GM12892 (cell line): Measurements from ENCODE around the gene BRD3OS.

Experiments used
- DNase-seq: peaks from one replicate; pipeline ENCODE4 v3.0.0; 2011; ENCODE audit not compliant: insufficient read length
- FAIRE-seq: peaks from 2 replicates; lab custom pipeline; 2011; peaks lifted over from hg19 to GRCh38; lab: Jason Lieb, UNC
- POLR2A ChIP-seq: IDR thresholded peaks from 2 replicates; pipeline ENCODE4 v1.6.1; 2011; ENCODE audit warnings: low read depth, low read length, control low read depth
- POLR2AphosphoS5 ChIP-seq: IDR thresholded peaks from 2 replicates; pipeline ENCODE4 v1.6.1; 2011; ENCODE audit warnings: low read depth, low read length, control low read depth
- TAF1 ChIP-seq: IDR thresholded peaks from 2 replicates; pipeline ENCODE4 v1.6.1; 2011; ENCODE audit warnings: low read depth, mild to moderate bottlenecking, control low read depth, low read length, borderline replicate concordance

BRD3OS gene

DNA sequence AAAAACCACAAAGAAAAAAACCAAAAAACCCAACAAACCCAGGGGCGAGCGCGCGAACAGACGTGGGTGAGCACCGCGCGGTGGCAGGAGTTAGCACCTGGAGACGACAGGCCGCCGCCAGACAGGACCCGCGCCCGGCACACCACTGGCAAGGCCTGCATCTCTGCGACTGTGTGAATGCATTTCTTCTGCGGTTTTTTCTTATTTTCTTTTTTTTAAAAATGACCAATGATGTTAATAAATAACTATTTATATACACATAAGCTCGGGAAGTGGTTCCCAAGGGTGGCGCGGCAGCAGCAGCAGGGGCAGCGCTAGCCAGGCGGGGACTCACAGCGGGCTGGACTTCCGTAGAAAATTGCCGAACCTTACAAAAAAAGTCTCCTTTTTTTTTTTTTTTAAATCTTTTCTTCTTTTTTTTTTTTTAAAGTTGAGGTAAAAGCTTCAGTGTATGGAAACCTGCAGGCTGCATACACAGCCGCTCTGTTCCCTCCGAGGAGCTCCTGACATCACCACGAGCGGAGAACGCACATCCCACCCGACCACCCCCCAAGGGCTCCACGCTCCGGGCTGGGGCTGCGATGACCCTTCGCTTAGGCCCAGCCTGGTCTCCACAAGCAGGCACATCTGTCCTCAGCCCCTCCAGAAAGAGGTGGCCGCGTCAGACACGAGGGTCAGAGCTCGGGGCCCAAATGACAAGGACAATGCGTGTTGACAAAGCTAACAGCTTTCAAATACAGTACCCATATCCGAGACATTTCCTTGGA lies 7.4 kb downstream of the BRD3OS start:
- FAIRE-seq (no peak), DNase-seq (no peak)
- TF ChIP-seq TAF1 (no peak), POLR2A (no peak), POLR2AphosphoS5 (no peak)

DNA sequence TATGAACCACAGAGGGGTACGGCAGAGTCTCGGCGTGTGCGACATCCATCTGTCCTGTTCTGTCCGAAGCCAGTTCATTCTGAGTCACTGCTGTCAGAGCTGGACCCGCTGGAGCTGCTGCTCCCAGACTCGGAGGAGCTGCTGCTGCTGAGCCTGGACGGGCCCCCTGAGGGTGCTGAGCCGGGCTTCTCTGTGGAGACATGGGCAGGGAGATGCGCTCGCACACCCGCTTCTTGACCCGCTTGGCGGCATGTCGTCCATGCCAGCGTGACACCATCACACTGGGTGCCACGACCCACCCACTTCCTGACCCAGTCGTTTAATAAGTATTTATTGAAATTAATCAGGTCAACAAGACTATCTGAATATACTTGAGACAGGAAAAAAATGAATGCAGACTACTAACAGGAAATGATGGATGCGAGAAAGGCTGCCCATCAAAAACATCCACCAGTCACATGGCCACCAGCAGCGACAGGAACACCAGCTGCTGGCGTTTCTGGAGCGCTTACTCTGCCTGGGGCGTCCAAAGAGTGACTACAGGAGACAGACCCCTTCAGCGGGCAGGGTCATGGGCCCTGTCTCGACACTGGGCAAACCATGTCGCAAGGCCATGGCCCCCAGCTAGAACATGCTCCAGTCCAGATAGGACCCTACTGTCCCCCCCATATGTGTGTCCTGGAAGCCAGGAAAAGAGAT lies 8.4 kb downstream of the BRD3OS start:
- DNase-seq (no peak), FAIRE-seq (no peak)
- no peak for TF ChIP-seq TAF1
- no peak for TF ChIP-seq POLR2AphosphoS5
- no peak for TF ChIP-seq POLR2A

DNA sequence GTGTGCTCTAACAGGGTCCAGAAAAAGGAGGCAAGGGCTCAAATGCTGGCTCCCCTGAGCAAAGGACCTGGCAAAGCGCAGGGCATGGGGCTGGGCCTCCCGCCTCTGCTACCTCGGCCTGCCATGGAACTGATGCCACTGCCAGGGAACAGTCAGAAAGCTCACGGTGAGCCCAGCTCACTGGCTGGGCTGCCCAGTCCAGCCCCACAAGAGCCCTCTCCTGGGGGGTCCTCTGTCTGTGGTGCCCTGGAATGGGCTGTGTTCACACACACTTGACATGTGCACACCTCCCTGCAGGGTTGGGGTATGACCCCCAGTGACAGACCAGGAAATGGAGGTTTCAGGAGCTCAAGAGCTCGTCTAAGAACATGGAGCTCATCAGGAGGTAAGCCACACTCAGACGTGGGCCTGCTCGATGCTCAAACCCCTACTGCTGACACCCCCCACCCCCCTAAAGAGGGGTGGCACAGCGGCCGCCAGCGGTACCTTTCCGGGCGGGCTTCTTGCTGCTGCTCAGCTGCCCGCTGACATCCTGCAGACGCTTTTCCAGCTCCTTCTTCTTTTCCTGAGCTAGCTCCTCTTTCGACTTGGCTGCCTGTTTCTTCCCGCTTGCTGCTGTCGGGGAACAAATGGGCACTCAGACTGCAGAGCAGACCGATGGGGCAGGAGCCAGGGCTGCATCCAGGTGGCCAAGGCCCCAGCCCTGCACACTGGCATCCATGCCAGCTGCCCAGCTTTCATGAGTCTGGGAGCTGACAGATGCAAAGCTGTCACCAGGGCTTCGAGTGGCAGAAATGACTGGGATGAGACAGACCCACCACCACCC lies 9.1 kb downstream of the BRD3OS start:
- DNase-seq (no peak), FAIRE-seq (no peak)
- TF ChIP-seq POLR2A (no peak), TAF1 (no peak), POLR2AphosphoS5 (no peak)

GRCh38 chr9:134035041-134036039 lies 10.1 kb downstream of the BRD3OS start:
- TF ChIP-seq TAF1 (no peak), POLR2A (no peak)
- FAIRE-seq (no peak), DNase-seq (no peak)

DNA sequence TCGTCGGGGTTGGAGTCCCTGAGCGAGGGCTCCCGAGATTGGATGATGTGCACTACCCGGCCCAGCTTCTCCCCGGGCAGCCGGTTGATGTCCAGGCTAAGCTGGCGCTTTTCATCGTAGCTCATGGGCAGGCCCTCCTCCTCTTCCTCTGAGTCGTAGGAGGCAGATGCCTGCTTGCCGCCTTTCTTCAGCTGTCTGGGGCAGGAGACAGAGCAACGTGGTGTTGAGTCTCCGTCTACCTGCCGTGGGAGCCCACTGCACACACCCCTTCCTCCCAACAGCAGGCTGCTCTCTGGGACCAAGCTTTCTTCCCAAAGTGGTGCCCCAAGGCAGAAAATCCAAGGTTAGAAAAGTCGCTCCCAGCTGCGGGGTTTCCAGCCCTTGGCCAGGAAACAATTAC lies 10.8 kb downstream of the BRD3OS start:
- no peak for FAIRE-seq
- no peak for DNase-seq
- TF ChIP-seq POLR2AphosphoS5: no peak
- no peak for TF ChIP-seq TAF1
- no peak for TF ChIP-seq POLR2A

DNA sequence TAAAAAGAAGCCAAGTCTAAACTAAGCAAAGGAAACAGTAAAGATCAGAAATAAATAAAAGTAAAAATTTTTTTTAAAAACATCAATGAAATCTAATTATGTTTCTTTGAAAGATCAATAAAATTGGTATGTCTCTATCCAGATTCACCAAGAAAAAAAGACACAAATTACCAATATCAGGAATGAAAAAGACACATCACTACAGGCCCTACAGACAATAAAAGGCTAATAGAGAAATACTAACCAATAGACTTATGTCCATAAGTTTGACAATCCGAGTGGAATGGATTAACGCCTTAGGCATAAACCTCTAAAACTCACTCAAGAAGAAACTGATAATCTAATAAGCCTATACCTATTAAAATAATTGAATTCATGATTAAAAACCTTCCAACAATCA lies 12.4 kb downstream of the BRD3OS start:
- FAIRE-seq: no peak
- DNase-seq: no peak
- TF ChIP-seq POLR2AphosphoS5: no peak
- no peak for TF ChIP-seq TAF1
- TF ChIP-seq POLR2A: no peak

GRCh38 chr9:134039386-134040175 lies 14.3 kb downstream of the BRD3OS start:
- TF ChIP-seq POLR2A (no peak), POLR2AphosphoS5 (no peak), TAF1 (no peak)
- DNase-seq: no peak
- FAIRE-seq: no peak

DNA sequence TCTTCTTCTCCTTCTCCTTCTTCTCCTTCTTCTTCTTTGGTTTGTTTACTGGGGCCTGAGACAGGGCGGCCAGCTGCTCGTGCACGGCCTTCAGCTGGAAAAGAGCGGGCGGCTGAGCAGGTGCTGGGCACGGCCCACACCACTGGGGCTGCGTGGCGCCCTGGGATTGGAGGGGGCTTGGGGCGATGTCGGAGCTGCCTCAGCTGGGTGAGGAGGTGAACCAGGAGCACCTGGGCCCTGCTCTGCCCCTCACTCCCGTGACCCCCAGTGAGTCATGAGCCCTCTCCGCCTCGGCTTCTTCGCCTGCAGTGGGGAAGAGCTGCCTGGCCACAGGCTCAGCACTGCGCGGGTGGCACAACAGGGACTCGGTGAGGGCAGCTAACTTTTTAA lies 14.9 kb downstream of the BRD3OS start:
- TF ChIP-seq POLR2AphosphoS5 (no peak), TAF1 (no peak), POLR2A (no peak)
- FAIRE-seq (no peak), DNase-seq (no peak)

DNA sequence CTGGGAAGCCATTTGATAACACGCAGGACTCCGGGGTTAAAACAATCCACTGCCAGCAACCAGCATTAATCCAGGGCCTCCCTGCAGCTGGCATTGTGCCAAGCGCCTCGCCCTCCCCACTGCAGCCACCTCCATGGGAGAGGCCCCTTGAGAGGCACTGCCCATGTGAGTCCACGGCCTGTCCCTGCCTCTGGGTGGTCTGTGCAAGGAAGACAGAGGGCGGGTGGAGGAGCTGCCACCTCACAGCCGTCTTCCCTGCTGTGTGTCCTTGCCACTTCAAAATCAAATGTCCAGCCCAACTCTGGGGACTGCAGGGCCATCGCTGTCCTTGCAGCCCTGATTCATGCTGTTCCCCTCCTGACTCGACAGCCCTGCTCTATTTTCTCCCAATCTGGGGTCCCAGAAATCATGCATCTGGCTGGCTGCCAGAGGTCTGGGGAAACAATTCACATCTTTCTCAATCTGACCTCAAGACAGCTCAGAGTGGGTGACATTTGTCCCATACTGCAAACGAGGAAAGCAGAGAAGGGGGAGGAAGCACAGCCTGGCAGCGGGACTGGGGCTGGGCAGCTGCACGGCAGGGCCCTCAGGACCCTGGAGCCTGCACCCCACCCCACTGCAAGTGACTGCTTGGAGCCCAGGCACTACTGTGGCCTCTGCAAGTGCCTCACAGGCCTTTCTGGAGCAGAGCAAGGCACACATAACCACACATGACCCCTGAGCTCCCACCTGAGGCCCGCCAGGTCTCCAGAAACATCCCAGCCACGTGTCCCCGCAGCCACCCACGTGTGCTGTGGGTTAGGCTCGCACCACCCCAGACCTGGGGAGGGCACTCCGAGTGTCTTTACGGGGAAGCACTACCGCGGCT lies 15.7 kb downstream of the BRD3OS start:
- DNase-seq (no peak), FAIRE-seq (no peak)
- TF ChIP-seq POLR2AphosphoS5: no peak
- no peak for TF ChIP-seq TAF1
- no peak for TF ChIP-seq POLR2A
